ENCODE measurements around the gene INHA. TPM values are rescaled to one million over a fixed set of nuclear protein-coding genes. Genes with fewer than 3 reads are reported as not detected.

INHA gene
- total RNA-seq, 3 donors from 2014 or later (not counting 1 experiment from before 2014, with no cell fraction given), result not detected

GRCh38 chr2:219532378-219532649 is 39.8 kb upstream of the INHA start:
- no peak overlapping the region for H3K27ac ChIP-seq (ENCODE audit: low read length)
- DNase-seq (no peak), ATAC-seq (no peak)
- H3K27ac Mint-ChIP-seq, result no peak overlapping the region
- 90% methylated on average over 8 of the region's 8 CpGs for whole genome bisulfite sequencing (ENCODE audit: insufficient coverage)
- no peaks in the 10 kb centered on the region for H3K9me3 Mint-ChIP-seq
- H3K4me1 Mint-ChIP-seq, result peaks cover 0 to 12% of the 10 kb centered on the region in 2 donors
- no peaks in the 10 kb centered on the region for H3K36me3 Mint-ChIP-seq
- H3K4me1 ChIP-seq (ENCODE audit: control insufficient read depth, insufficient read depth, low read length), result no peaks in the 10 kb centered on the region
- H3K27me3 ChIP-seq (ENCODE audit: control insufficient read depth, insufficient read depth, low read length), result peaks cover 12% of the 10 kb centered on the region
- H3K27me3 Mint-ChIP-seq (ENCODE audit: low read depth in 2 of 2), result peaks cover 27 to 37% of the 10 kb centered on the region in 2 donors
- intact Hi-C loops (cut with micrococcal nuclease), result loop anchor here (5.0 kb wide), 2 partner anchors 35 to 55 kb away; partner anchors contain the start of gene GMPPA
- TF ChIP-seq CTCF (IDR thresholded peaks at IDR 0.05), result no peak
- H3K36me3 ChIP-seq (ENCODE audit: control insufficient read depth, insufficient read depth, low read length), result no peaks in the 10 kb centered on the region
- H3K4me3 ChIP-seq (ENCODE audit: low read length), result no peak overlapping the region
- no peaks in the 10 kb centered on the region for H3K9me3 ChIP-seq (ENCODE audit: control insufficient read depth, insufficient read depth, low read length)
- no peak overlapping the region for H3K4me3 Mint-ChIP-seq

GRCh38 chr2:219533930-219534661 is 38.0 kb upstream of the INHA start:
- Histone ChIP-seq H3K27me3 (ENCODE audit: control insufficient read depth, insufficient read depth, low read length) (peaks cover 10% of the 10 kb centered on the region), H3K4me3 (ENCODE audit: low read length) (no peak overlapping the region), H3K36me3 (ENCODE audit: control insufficient read depth, insufficient read depth, low read length) (no peaks in the 10 kb centered on the region), H3K9me3 (ENCODE audit: control insufficient read depth, insufficient read depth, low read length) (no peaks in the 10 kb centered on the region), H3K27ac (ENCODE audit: low read length) (no peak overlapping the region), H3K4me1 (ENCODE audit: control insufficient read depth, insufficient read depth, low read length) (no peaks in the 10 kb centered on the region)
- H3K4me3 Mint-ChIP-seq, result no peak overlapping the region
- WGBS (ENCODE audit: insufficient coverage), result 92% methylated on average over 5 of the region's 6 CpGs
- ATAC-seq (no peak), DNase-seq (no peak)
- no peaks in the 10 kb centered on the region for H3K9me3 Mint-ChIP-seq
- intact Hi-C loops (cut with micrococcal nuclease), result loop anchor here (5.0 kb wide), 2 partner anchors 37 to 57 kb away; partner anchors contain the start of gene GMPPA
- H3K27ac Mint-ChIP-seq, result no peak overlapping the region
- H3K36me3 Mint-ChIP-seq, result no peaks in the 10 kb centered on the region
- H3K27me3 Mint-ChIP-seq (ENCODE audit: low read depth in 2 of 2), result peaks cover 15 to 30% of the 10 kb centered on the region in 2 donors
- TF ChIP-seq CTCF (IDR thresholded peaks at IDR 0.05), result no peak
- H3K4me1 Mint-ChIP-seq, result peaks cover 0 to 14% of the 10 kb centered on the region in 2 donors

- no peak for TF ChIP-seq CTCF (IDR thresholded peaks at IDR 0.05)
- Mint-ChIP-seq H3K27ac (no peak overlapping the region), H3K4me3 (no peak overlapping the region)
Observed at GRCh38 chr2:219536425-219536824, 35.7 kb upstream of the INHA start.

GRCh38 chr2:219536967-219537366 is 35.1 kb upstream of the INHA start:
- Mint-ChIP-seq H3K36me3 (no peaks in the 10 kb centered on the region), H3K27me3 (ENCODE audit: low read depth in 2 of 2) (peaks cover 0 to 10% of the 10 kb centered on the region in 2 donors), H3K27ac (no peak overlapping the region), H3K9me3 (no peaks in the 10 kb centered on the region), H3K4me1 (peaks cover 9 to 13% of the 10 kb centered on the region in 2 donors), H3K4me3 (no peak overlapping the region)
- DNase-seq (no peak), ATAC-seq (no peak)
- H3K4me3 ChIP-seq (ENCODE audit: low read length), result no peak overlapping the region
- H3K27ac ChIP-seq (ENCODE audit: low read length), result no peak overlapping the region
- no peak for TF ChIP-seq CTCF (IDR thresholded peaks at IDR 0.05)
- peaks cover 11% of the 10 kb centered on the region for H3K4me1 ChIP-seq (ENCODE audit: control insufficient read depth, insufficient read depth, low read length)
- no peaks in the 10 kb centered on the region for H3K27me3 ChIP-seq (ENCODE audit: control insufficient read depth, insufficient read depth, low read length)
- intact Hi-C loops (cut with micrococcal nuclease), result no loop called here
- WGBS (ENCODE audit: insufficient coverage), result 79% methylated on average over 9 of the region's 9 CpGs
- no peaks in the 10 kb centered on the region for H3K36me3 ChIP-seq (ENCODE audit: control insufficient read depth, insufficient read depth, low read length)
- H3K9me3 ChIP-seq (ENCODE audit: control insufficient read depth, insufficient read depth, low read length), result no peaks in the 10 kb centered on the region

More at GRCh38 chr2:219536425-219536824, 35.7 kb upstream of the INHA start:
- WGBS (ENCODE audit: insufficient coverage), result 83% methylated on average over 16 of the region's 16 CpGs
- H3K27me3 Mint-ChIP-seq (ENCODE audit: low read depth in 2 of 2), result peaks cover 0 to 10% of the 10 kb centered on the region in 2 donors
- H3K4me3 ChIP-seq (ENCODE audit: low read length), result no peak overlapping the region
- peaks cover 4 to 8% of the 10 kb centered on the region in 2 donors for H3K4me1 Mint-ChIP-seq
- H3K36me3 ChIP-seq (ENCODE audit: control insufficient read depth, insufficient read depth, low read length), result no peaks in the 10 kb centered on the region
- H3K27me3 ChIP-seq (ENCODE audit: control insufficient read depth, insufficient read depth, low read length), result no peaks in the 10 kb centered on the region
- no peak for ATAC-seq
- no peaks in the 10 kb centered on the region for H3K9me3 Mint-ChIP-seq
- peaks cover 6% of the 10 kb centered on the region for H3K4me1 ChIP-seq (ENCODE audit: control insufficient read depth, insufficient read depth, low read length)
- no peaks in the 10 kb centered on the region for H3K9me3 ChIP-seq (ENCODE audit: control insufficient read depth, insufficient read depth, low read length)
- no peak for DNase-seq
- intact Hi-C loops (cut with micrococcal nuclease), result no loop called here
- H3K36me3 Mint-ChIP-seq, result no peaks in the 10 kb centered on the region
- no peak overlapping the region for H3K27ac ChIP-seq (ENCODE audit: low read length)

Measured in natural killer cell (primary cell).